ENCODE results near the gene STK33. TPM values are rescaled to one million over a fixed set of nuclear protein-coding genes. Genes with fewer than 3 reads are reported as not detected.
A peak's percentile ranks its signal among the peaks of the same experiment; 100 is the strongest.

STK33 gene
- total RNA-seq, 2 donors from 2014 or later = 7.3 to 14.8 TPM

DNA sequence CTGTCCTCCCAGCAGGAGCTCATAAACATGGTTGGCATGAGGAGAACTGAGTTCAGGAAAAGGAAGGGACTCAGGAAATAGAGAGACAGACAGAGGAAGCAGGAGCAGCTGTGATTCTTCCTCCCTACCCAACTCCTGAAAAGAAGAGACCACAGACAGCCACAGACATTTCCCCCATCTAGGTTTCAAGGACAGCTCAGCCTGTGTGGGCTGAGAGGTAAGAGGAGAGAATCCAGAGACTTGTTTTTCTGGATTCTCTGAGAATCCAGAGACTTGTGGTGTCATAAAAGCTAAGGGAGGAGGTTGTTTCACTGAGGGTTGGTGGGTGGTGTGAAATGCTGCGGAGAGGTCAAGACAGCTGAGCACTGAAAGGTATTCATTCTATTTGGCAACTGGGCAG is 19.0 kb upstream of the STK33 start:
- H3K27ac ChIP-seq = no peak overlapping the region
- no peaks in the 10 kb centered on the region for H3K4me1 ChIP-seq
- no peaks in the 10 kb centered on the region for H3K27me3 ChIP-seq
- H3K36me3 ChIP-seq (replicated peaks in 1 of 2; ENCODE audit: insufficient read depth in 1 of 2, low read depth in 2 of 2) = peaks cover 0 to 10% of the 10 kb centered on the region in 2 donors
- no peak for ATAC-seq
- TF ChIP-seq, protein P1, sequence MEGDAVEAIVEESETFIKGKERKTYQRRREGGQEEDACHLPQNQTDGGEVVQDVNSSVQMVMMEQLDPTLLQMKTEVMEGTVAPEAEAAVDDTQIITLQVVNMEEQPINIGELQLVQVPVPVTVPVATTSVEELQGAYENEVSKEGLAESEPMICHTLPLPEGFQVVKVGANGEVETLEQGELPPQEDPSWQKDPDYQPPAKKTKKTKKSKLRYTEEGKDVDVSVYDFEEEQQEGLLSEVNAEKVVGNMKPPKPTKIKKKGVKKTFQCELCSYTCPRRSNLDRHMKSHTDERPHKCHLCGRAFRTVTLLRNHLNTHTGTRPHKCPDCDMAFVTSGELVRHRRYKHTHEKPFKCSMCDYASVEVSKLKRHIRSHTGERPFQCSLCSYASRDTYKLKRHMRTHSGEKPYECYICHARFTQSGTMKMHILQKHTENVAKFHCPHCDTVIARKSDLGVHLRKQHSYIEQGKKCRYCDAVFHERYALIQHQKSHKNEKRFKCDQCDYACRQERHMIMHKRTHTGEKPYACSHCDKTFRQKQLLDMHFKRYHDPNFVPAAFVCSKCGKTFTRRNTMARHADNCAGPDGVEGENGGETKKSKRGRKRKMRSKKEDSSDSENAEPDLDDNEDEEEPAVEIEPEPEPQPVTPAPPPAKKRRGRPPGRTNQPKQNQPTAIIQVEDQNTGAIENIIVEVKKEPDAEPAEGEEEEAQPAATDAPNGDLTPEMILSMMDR (IDR thresholded peaks at IDR 0.05) = no peak
- TF ChIP-seq POLR2A (IDR thresholded peaks at IDR 0.05) = no peak
- intact Hi-C loops (cut with DNase I) = no loop called here
- no peak overlapping the region for H3K4me3 ChIP-seq
- H3K9me3 ChIP-seq = no peaks in the 10 kb centered on the region
- WGBS, 2 donors = 89 to 95% methylated on average over 1 of the region's 1 CpG
- no peak for DNase-seq

DNA sequence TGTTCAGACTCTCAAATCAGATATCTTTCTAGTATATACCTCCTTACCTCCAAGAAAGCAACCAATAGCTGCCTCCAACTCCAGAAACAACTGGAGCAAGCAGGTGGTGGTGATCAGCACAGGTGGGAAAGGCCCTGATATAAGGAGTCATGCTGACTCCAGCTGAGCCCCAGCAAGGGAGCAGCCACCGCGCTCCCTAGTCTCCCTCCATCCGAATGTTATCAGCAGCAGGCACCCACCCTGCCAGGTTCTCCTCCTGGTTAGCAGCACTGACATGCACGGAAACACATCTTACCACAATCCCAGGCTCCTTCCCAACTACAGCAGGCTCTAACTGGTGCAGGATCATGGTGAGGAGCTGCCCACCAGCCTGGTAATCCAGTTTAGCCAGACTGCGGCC is 18.5 kb upstream of the STK33 start:
- DNase-seq = no peak
- Histone ChIP-seq H3K9me3 (no peaks in the 10 kb centered on the region), H3K27ac (no peak overlapping the region), H3K27me3 (no peaks in the 10 kb centered on the region), H3K4me1 (no peaks in the 10 kb centered on the region), H3K36me3 (replicated peaks in 1 of 2; ENCODE audit: insufficient read depth in 1 of 2, low read depth in 2 of 2) (peaks cover 0 to 8% of the 10 kb centered on the region in 2 donors), H3K4me3 (no peak overlapping the region)
- TF ChIP-seq, protein P1 (IDR thresholded peaks at IDR 0.05) = no peak
- no peak for TF ChIP-seq POLR2A (IDR thresholded peaks at IDR 0.05)
- intact Hi-C loops (cut with DNase I) = no loop called here
- ATAC-seq = no peak
- WGBS, 2 donors = 81 to 97% methylated on average over 5 of the region's 5 CpGs

DNA sequence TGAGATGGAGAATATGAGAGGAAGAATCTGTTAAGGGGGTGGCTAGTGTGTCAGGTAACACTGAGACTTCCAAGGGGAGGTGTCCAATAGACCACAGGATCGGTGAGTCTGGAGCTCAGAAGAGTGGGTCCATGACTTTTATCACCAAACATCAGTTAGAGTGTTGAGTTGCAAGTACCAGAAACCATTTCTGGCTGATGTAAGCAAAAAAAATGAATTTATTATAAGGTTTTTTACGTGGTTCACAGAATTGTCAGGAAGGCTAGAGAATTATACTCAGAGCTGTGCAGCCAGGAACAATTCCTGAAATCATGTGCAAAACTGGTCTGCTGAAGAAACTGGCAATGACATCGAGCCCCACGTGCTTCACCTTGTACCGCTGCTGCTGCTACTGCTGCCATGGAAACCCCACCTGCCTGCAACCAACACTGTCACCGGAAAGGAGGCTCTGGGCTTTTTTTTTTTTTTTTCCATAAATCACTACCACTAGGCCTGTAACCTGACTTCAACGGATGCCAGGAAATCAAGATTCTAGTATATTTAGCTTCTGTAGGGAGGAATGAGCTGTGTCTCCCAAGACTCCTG is 16.6 kb upstream of the STK33 start:
- H3K4me1 ChIP-seq = no peaks in the 10 kb centered on the region
- H3K4me3 ChIP-seq = no peak overlapping the region
- H3K27me3 ChIP-seq = no peaks in the 10 kb centered on the region
- H3K36me3 ChIP-seq (replicated peaks in 1 of 2; ENCODE audit: insufficient read depth in 1 of 2, low read depth in 2 of 2) = no peaks in the 10 kb centered on the region
- ATAC-seq = no peak
- 42 to 63% methylated on average over 7 of the region's 7 CpGs for WGBS, 2 donors
- no peak for TF ChIP-seq POLR2A (IDR thresholded peaks at IDR 0.05)
- TF ChIP-seq, protein P1 (IDR thresholded peaks at IDR 0.05) = no peak
- H3K27ac ChIP-seq = no peak overlapping the region
- intact Hi-C loops (cut with DNase I) = no loop called here
- DNase-seq = peak in 2 of 4 donors; percentile 22 to 41
- H3K9me3 ChIP-seq = no peaks in the 10 kb centered on the region

DNA sequence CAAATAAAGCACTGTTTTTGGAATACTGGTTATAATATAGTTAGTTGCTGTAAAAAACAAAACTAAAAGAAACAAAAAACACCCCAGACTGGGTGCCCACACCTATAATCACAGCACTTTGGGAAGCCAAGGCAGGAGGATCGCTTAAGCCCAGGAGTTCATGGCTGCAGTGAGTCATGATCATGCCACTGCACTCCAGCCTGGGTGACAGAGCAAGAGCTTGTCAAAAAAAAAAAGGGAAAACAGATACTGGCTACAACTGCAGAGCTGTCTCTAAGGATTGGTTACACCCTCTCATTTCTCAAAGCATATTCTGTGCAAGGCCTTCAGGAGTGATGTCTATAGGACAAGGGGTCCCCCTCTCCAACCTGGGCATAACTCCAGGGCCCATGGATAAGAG is 14.6 kb upstream of the STK33 start:
- H3K36me3 ChIP-seq (replicated peaks in 1 of 2; ENCODE audit: insufficient read depth in 1 of 2, low read depth in 2 of 2) = no peaks in the 10 kb centered on the region
- WGBS, 2 donors = 86 to 96% methylated on average over 1 of the region's 1 CpG
- H3K4me1 ChIP-seq = peaks cover 8% of the 10 kb centered on the region
- TF ChIP-seq POLR2A (IDR thresholded peaks at IDR 0.05) = no peak
- TF ChIP-seq, protein P1 (IDR thresholded peaks at IDR 0.05) = no peak
- H3K27me3 ChIP-seq = no peaks in the 10 kb centered on the region
- no peak overlapping the region for H3K27ac ChIP-seq
- DNase-seq (no peak), ATAC-seq (no peak)
- intact Hi-C loops (cut with DNase I) = no loop called here
- no peak overlapping the region for H3K4me3 ChIP-seq
- no peaks in the 10 kb centered on the region for H3K9me3 ChIP-seq

DNA sequence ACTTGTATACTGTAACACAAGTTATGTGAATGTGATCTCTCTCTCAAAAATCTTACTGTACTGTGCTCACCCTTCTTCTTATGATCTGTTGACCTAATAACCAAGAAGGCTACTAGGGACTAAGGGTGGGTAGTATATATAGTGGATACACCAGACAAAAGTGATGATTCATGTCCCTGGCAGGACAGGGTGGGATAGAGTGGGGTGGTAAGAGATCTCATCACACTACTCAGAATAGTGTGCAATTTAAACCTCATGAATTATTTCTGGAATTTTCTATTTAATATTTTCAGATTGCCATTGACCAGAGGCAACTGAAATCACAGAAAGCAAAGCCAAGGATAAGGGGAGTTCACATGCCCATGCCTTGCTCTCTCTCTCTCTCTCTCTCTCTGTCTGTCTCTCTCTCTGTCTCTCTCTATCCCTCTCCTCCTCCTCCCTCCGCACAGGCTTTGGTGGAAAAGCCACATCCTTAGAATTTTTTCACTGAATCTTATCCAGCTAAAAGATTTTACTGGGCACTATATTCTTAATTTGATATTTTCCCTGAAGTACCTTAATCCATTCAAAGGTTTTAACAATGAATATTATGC is 12.0 kb upstream of the STK33 start:
- 83 to 85% methylated on average over 1 of the region's 1 CpG for WGBS, 2 donors
- Histone ChIP-seq H3K4me3 (no peak overlapping the region), H3K27me3 (no peaks in the 10 kb centered on the region), H3K4me1 (peaks cover 8% of the 10 kb centered on the region), H3K36me3 (replicated peaks in 1 of 2; ENCODE audit: insufficient read depth in 1 of 2, low read depth in 2 of 2) (no peaks in the 10 kb centered on the region), H3K27ac (no peak overlapping the region), H3K9me3 (no peaks in the 10 kb centered on the region)
- TF ChIP-seq POLR2A (IDR thresholded peaks at IDR 0.05) = no peak
- TF ChIP-seq, protein P1 (IDR thresholded peaks at IDR 0.05) = no peak
- intact Hi-C loops (cut with DNase I) = no loop called here
- ATAC-seq (no peak), DNase-seq (no peak)

Measured in body of pancreas (tissue), 4 donors.